H1 (cell line): ENCODE data around the gene PHLPP1. TPM values are rescaled to one million over a fixed set of nuclear protein-coding genes. Genes with fewer than 3 reads are reported as not detected.

Source experiments
- CTCF ChIA-PET: fragments of 300-600 bp; sonication (Branson Sonifier 250); formaldehyde crosslinking; loops from one replicate; lab custom pipeline; 2021; ENCODE audit not compliant: partially characterized antibody; lab: Charles Lee
- POLR2A ChIA-PET: fragments of 300-600 bp; sonication (Branson Sonifier 250); formaldehyde crosslinking; loops from one replicate; lab custom pipeline; 2021; ENCODE audit warnings: inconsistent platforms; ENCODE audit not compliant: partially characterized antibody; lab: Charles Lee
- DNase-seq, 2 experiments: peaks; one replicate each; pipeline versions ENCODE4 v3.0.0 to v3.0.0-alpha.2; 2010 to 2022; ENCODE audit warnings: low spot score in 2 of 2, low read depth in 1 of 2, mixed read lengths in 1 of 2
- FAIRE-seq: peaks from 2 replicates; lab custom pipeline; 2011; peaks lifted over from hg19 to GRCh38; lab: Jason Lieb, UNC
- H2AFZ ChIP-seq: 2 replicates; pipeline ENCODE4 v1.8.1; 2012; ENCODE audit warnings: low read length, inconsistent platforms
- H2AK5ac ChIP-seq: 2 replicates; pipeline ENCODE4 v1.6.1; 2013; ENCODE audit warnings: low read depth, low read length
- H2BK120ac ChIP-seq: replicated peaks from 2 replicates; pipeline ENCODE3; 2013; ENCODE audit warnings: low read depth, low read length, inconsistent platforms
- H2BK12ac ChIP-seq: 2 replicates; pipeline ENCODE4 v1.6.1; 2013; ENCODE audit warnings: low read depth, low read length
- H2BK15ac ChIP-seq: 2 replicates; pipeline ENCODE4 v1.6.1; 2013; ENCODE audit warnings: low read length
- H2BK20ac ChIP-seq: 2 replicates; pipeline ENCODE4 v1.6.1; 2013; ENCODE audit warnings: low read length
- H2BK5ac ChIP-seq: 2 replicates; pipeline ENCODE4 v1.6.1; 2013; ENCODE audit warnings: low read depth, low read length
- H3K14ac ChIP-seq: 2 replicates; pipeline ENCODE4 v1.6.1; 2013; ENCODE audit warnings: inconsistent platforms; ENCODE audit not compliant: insufficient read length
- H3K18ac ChIP-seq: 2 replicates; pipeline ENCODE4 v1.6.1; 2013; ENCODE audit warnings: low read length; ENCODE audit errors: extremely low read depth
- H3K23ac ChIP-seq: 2 replicates; pipeline ENCODE4 v1.6.1; 2013; ENCODE audit warnings: inconsistent platforms; ENCODE audit not compliant: insufficient read length
- H3K23me2 ChIP-seq: 2 replicates; pipeline ENCODE4 v1.6.1; 2013; ENCODE audit warnings: low read depth, low read length
- H3K27ac ChIP-seq: 2 replicates; pipeline ENCODE4 v1.6.1; 2011; ENCODE audit warnings: low read depth, low read length, inconsistent platforms
- H3K27me3 ChIP-seq, 4 experiments: replicated peaks in 1 of 4; 1 replicate in 1 of 4; 2 replicates in 3 of 4; pipeline versions ENCODE4 v1.6.1 to v1.8.1; 2011 to 2013; ENCODE audit warnings: low read length in 3 of 4, mild to moderate bottlenecking in 3 of 4, inconsistent platforms in 2 of 4, mixed read lengths in 2 of 4, moderate library complexity in 1 of 4; ENCODE audit not compliant: control insufficient read depth in 3 of 4, insufficient read depth in 3 of 4; ENCODE audit errors: extremely low read depth in 1 of 4
- H3K36me3 ChIP-seq, 4 experiments: 2 replicates each; pipeline versions ENCODE4 v1.6.1 to v1.8.1; 2011 to 2013; ENCODE audit warnings: mild to moderate bottlenecking in 4 of 4, low read length in 3 of 4, moderate library complexity in 2 of 4, control low read depth in 1 of 4, inconsistent platforms in 1 of 4; ENCODE audit not compliant: insufficient read depth in 4 of 4, control insufficient read depth in 2 of 4
- H3K4ac ChIP-seq: replicated peaks from 2 replicates; pipeline ENCODE3; 2013; ENCODE audit warnings: low read length, low read depth, mixed read lengths, inconsistent platforms; ENCODE audit not compliant: insufficient read length
- H3K4me1 ChIP-seq, 4 experiments: replicated peaks in 1 of 4; 1 replicate in 1 of 4; 2 replicates in 3 of 4; pipeline versions ENCODE4 v1.6.1 to v1.8.1; 2011 to 2013; ENCODE audit warnings: low read length in 3 of 4, inconsistent platforms in 2 of 4, mixed read lengths in 1 of 4; ENCODE audit not compliant: insufficient read depth in 4 of 4, control insufficient read depth in 3 of 4
- H3K4me2 ChIP-seq, 2 experiments: 2 replicates each; pipeline versions ENCODE4 v1.6.1 to v1.8.1; 2011 to 2013; ENCODE audit warnings: low read depth in 2 of 2, low read length in 2 of 2, control low read depth in 1 of 2, inconsistent platforms in 1 of 2, mild to moderate bottlenecking in 1 of 2; ENCODE audit not compliant: insufficient read depth in 1 of 2
- H3K4me3 ChIP-seq, 4 experiments: fragments of 200-600, 300-600 bp in 1 of 4; sonication (generic), shearing (Covaris generic), sonication (Bioruptor Twin) in 1 of 4; 2 replicates each; pipeline versions ENCODE4 v1.5.1 to v1.8.1; 2011 to 2016; ENCODE audit warnings: low read length in 4 of 4, low read depth in 3 of 4, control low read depth in 2 of 4, inconsistent platforms in 2 of 4, mild to moderate bottlenecking in 2 of 4, mixed read lengths in 1 of 4, moderate library complexity in 1 of 4; ENCODE audit not compliant: insufficient read depth in 2 of 4; ENCODE audit errors: extremely low read depth in 1 of 4
- H3K56ac ChIP-seq: replicated peaks from 2 replicates; pipeline ENCODE3; 2013; ENCODE audit warnings: low read depth, mild to moderate bottlenecking, mixed read lengths, low read length, inconsistent platforms; ENCODE audit not compliant: insufficient read length
- H3K79me1 ChIP-seq: 2 replicates; pipeline ENCODE4 v1.6.1; 2013; ENCODE audit warnings: low read depth, low read length, control low read depth
- H3K79me2 ChIP-seq, 2 experiments: 2 replicates each; pipeline versions ENCODE4 v1.6.1 to v1.8.1; 2012 to 2013; ENCODE audit warnings: low read length in 2 of 2, mild to moderate bottlenecking in 2 of 2, inconsistent platforms in 1 of 2; ENCODE audit not compliant: insufficient read depth in 2 of 2, control insufficient read depth in 1 of 2
- H3K9ac ChIP-seq, 4 experiments: replicated peaks in 1 of 4; 1 replicate in 1 of 4; 2 replicates in 3 of 4; pipeline versions ENCODE4 v1.6.1 to v1.8.1; 2011 to 2013; ENCODE audit warnings: low read depth in 3 of 4, low read length in 3 of 4, control low read depth in 2 of 4, mild to moderate bottlenecking in 2 of 4, moderate library complexity in 2 of 4, inconsistent platforms in 1 of 4; ENCODE audit errors: extremely low read depth in 1 of 4
- H3K9me3 ChIP-seq, 2 experiments: 2 replicates each; pipeline versions ENCODE4 v1.6.1 to v1.8.1; 2012 to 2013; ENCODE audit warnings: mild to moderate bottlenecking in 2 of 2, moderate library complexity in 2 of 2, control low read depth in 1 of 2, inconsistent platforms in 1 of 2, low read depth in 1 of 2, low read length in 1 of 2, mixed read lengths in 1 of 2; ENCODE audit not compliant: insufficient read depth in 2 of 2
- H4K20me1 ChIP-seq, 2 experiments: replicated peaks in 1 of 2; 2 replicates each; pipeline versions ENCODE3 to v1.8.1; 2011 to 2013; ENCODE audit warnings: inconsistent platforms in 2 of 2, low read length in 2 of 2, mild to moderate bottlenecking in 1 of 2; ENCODE audit not compliant: insufficient read depth in 2 of 2, control insufficient read depth in 1 of 2
- H4K5ac ChIP-seq: 2 replicates; pipeline ENCODE4 v1.6.1; 2013; ENCODE audit warnings: low read length, low read depth, mixed read lengths, inconsistent platforms; ENCODE audit not compliant: insufficient read length
- H4K8ac ChIP-seq: 2 replicates; pipeline ENCODE4 v1.8.0; 2013; ENCODE audit warnings: mild to moderate bottlenecking, moderate library complexity, low read length, inconsistent platforms; ENCODE audit not compliant: insufficient read depth; ENCODE audit errors: extremely low read depth
- H4K91ac ChIP-seq: replicated peaks from 2 replicates; pipeline ENCODE3; 2013; ENCODE audit warnings: low read length, mixed read lengths, inconsistent platforms; ENCODE audit not compliant: insufficient read length
- CTBP2 ChIP-seq: IDR thresholded peaks from 2 replicates; pipeline ENCODE4 v1.7.0; 2011; ENCODE audit warnings: borderline replicate concordance, mild to moderate bottlenecking, moderate library complexity, mixed read lengths, low read length; ENCODE audit not compliant: insufficient read depth, insufficient read length
- POLR2A ChIP-seq, 2 experiments: IDR thresholded peaks; 1 replicate in 1 of 2; 2 replicates in 1 of 2; pipeline ENCODE4 v1.6.1; 2011; ENCODE audit warnings: low read depth in 2 of 2, low read length in 2 of 2, mild to moderate bottlenecking in 2 of 2; ENCODE audit errors: control extremely low read depth in 1 of 2
- WGBS, 2 experiments: shearing (Covaris generic) in 1 of 2; methylation state at CpG; one replicate each; pipeline versions ENCODE4 v1.1.6 to v1.1.7; 2013 to 2015; ENCODE audit warnings: low lambda C conversion rate in 2 of 2, mixed read lengths in 2 of 2, inconsistent platforms in 1 of 2, low coverage in 1 of 2, missing lambda C conversion rate in 1 of 2; ENCODE audit not compliant: insufficient replicate concordance in 2 of 2, insufficient coverage in 1 of 2, insufficient read length in 1 of 2; ENCODE audit errors: extremely low coverage in 1 of 2, missing lambda C conversion rate in 1 of 2; 5-methylcytosine and 5-hydroxymethylcytosine counted together
- polyA plus RNA-seq, 7 experiments: library from polyadenylated mRNA; depleted of rRNA in 3 of 7; stranded (reverse) in 5 of 7; unstranded in 2 of 7; fragments of >200 nt in 5 of 7; fragments of 200-250 nt in 2 of 7; gene quantifications; 1 replicate in 5 of 7; 2 replicates in 1 of 7; 4 replicates in 1 of 7; pipeline versions ENCODE4 v1.2.1 to v1.2.3, GENCODE V29; 2011 to 2013; ENCODE audit warnings: missing spikeins in 2 of 7, mixed read lengths in 2 of 7
- total RNA-seq: library from RNA; stranded (reverse); fragmentation: NEBNext Ultra II Directional; extraction: Animal tissue kit (Norgen Biotek cat#: 25700); gene quantifications from 2 replicates; pipeline ENCODE4 v1.2.1, GENCODE V29; 2021

The PHLPP1 gene
- total and polyA plus RNA-seq, 2 of the 8 experiments (the other 6 are each of a cell fraction or from before 2014, with no cell fraction given), result 28.0 to 66.3 TPM

- H4K5ac ChIP-seq, result no peak overlapping the region
- H3K79me1 ChIP-seq, result peaks cover 6% of the 10 kb centered on the region; the same call in 1 of the 2 replicates
- no peak overlapping the region for H2BK15ac ChIP-seq
- H2AFZ ChIP-seq, result no peak overlapping the region
- no peak overlapping the region for H3K56ac ChIP-seq
- FAIRE-seq (no peak), DNase-seq (no peak)
- H3K9me3 ChIP-seq, result no peaks in the 10 kb centered on the region
- POLR2A ChIA-PET, result no interaction called here
- H3K14ac ChIP-seq, result no peak overlapping the region
- H3K4ac ChIP-seq, result no peak overlapping the region
- no peak overlapping the region for H2BK120ac ChIP-seq
- no peak overlapping the region for H3K9ac ChIP-seq
- H2BK20ac ChIP-seq, result no peak overlapping the region
- WGBS, 2 experiments, result 91% methylated on average over 4 of the region's 4 CpGs; no CpG with 5 or more reads in 1 of the 2 experiments
- no peak overlapping the region for H3K4me3 ChIP-seq
- peaks cover 12 to 49% (median 33%) of the 10 kb centered on the region in 4 experiments for H3K36me3 ChIP-seq
- H3K27ac ChIP-seq, result no peak overlapping the region
- H3K23ac ChIP-seq, result no peak overlapping the region
- H3K79me2 ChIP-seq, result no peaks in the 10 kb centered on the region
- H3K4me2 ChIP-seq, result no peak overlapping the region
- H4K20me1 ChIP-seq, result peaks cover 0 to 1% of the 10 kb centered on the region in 2 experiments
- H2BK5ac ChIP-seq, result no peak overlapping the region
- CTCF ChIA-PET, result interaction anchor here (1.2 to 1.6 kb wide), 2 partner anchors 19 to 400 kb away, joined by 3 read pairs; no protein-coding TSS in a partner anchor
- H4K91ac ChIP-seq, result no peak overlapping the region
- no peak overlapping the region for H2BK12ac ChIP-seq
- no peak overlapping the region for H3K18ac ChIP-seq
- H4K8ac ChIP-seq, result no peak overlapping the region
- H3K4me1 ChIP-seq, result peaks cover 0 to 5% (median 1%) of the 10 kb centered on the region in 4 experiments; a peak in 2 of 7 replicates
- no peaks in the 10 kb centered on the region for H3K27me3 ChIP-seq
- no peaks in the 10 kb centered on the region for H3K23me2 ChIP-seq
- H2AK5ac ChIP-seq, result no peak overlapping the region
- TF ChIP-seq POLR2A (IDR thresholded peaks at IDR 0.05; ENCODE audit: control extremely low read depth in 1 of 2, low read depth in 2 of 2, low read length in 2 of 2), result no peak
- TF ChIP-seq CTBP2, result no peak
These were observed 262.2 kb downstream of the PHLPP1 start for GRCh38 chr18:62977512-62977911.
